Activated T-helper 1 cell treated with Interleukin-2 at 50 U/mL for 16 hours (primary cell): Measurements from ENCODE around the gene CCL21.

Source experiments
- DNase-seq: peaks from one replicate; pipeline ENCODE4 v3.0.0-alpha.2; 2020; ENCODE audit warnings: low read depth

Gene CCL21

DNA sequence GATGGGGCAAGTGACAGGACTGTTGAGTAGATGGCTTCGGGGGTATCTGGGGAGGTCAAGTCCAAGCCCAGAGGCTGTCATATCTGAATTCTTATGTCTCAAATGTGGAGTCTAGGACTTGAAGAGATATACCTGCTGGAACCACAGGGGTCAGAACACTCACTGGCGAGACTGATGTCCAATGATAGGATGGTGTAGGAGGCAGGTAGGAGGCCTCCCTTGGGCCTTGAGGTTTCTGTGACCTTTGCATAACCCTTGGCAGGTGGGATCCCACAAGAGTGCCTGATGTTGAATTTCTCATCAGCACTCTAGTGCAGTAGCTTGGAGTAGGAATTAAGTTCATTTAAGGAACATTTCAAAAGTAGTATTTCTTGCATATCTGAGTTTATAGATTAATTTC lies 2.8 kb downstream of the CCL21 start:
- no peak for DNase-seq

- DNase-seq = peak; percentile 63
Measured at GRCh38 chr9:34701769-34702736, 7.9 kb downstream of the CCL21 start.

DNA sequence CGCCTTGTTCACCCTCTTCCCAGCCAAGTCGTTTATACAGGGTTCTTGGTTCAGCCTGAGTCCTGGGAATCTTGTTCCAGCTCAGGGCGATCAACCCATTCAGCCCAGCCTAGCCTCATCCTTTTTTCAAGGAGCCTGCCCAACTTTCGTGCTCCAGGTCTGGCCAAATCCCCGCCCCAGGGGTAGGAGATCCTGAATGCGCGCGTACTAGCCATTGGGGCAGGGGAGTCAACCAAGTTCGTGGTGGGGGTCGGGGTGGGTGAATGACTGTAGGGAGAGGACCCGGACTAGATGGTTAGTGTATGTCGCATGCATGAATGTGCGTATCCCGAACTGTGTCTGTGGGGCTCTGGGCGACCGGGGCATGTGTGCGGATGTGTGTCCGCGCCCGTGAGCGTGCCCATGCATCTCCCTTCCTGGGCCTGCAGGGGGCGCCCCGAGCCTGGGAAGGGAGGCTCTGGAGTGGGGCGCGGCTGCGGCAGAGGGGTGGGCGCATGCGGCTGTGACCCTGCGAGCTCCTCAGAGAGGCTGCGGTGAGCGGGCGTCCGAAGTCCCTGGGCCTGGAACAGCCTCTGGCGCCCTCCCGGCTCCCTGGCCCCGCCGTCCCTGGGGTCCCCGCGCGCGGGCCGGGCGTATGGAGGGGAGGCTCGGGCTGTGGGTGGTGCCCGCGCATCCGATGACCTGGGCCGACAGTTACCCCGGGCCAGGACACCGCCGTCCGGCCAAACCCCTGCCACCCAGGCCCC lies 8.7 kb downstream of the CCL21 start:
- DNase-seq = peak; percentile 58

DNA sequence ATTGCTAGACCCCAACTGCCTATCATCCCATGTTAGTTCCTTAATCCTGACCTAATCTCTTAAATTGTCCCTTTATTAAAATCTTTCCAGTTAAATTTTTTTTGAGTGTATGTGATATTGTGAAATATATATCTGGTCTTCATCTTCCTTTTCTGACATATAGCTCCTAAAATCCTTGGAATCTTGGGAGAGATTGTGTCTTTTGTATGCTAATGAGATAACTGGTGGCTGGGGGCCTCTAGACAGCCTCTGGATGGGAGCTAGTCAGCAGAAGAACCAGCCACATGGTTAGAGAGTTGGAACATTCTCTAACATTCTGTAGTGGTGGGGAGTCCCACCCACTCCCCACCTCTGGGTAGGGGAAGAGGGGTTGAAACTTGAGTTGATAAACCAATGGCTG lies 15.1 kb downstream of the CCL21 start:
- DNase-seq = no peak

DNA sequence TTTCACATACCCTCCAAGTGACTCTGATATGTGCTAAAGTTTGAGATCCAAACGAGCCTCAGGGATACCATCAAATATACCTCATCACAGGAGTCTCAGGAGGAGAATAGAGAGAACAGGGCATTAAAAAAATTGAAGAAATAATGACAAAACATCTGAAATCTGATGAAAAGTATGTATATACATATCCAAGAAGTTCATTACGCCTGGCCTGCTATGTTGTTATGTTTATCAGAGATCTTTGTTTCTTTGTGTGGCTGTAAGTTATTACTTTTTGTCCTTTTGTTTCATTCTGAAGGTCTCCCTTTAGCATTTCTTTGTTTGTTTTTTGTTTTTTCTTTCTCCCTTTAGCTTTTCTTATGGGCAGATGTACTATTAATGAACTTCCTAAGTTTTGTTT lies 16.4 kb downstream of the CCL21 start:
- DNase-seq = no peak

- no peak for DNase-seq
Measured at GRCh38 chr9:34691936-34692315, 18.0 kb downstream of the CCL21 start.

- DNase-seq = no peak
Measured at GRCh38 chr9:34690983-34691935, 18.7 kb downstream of the CCL21 start, which contains the start of gene CCL19. CCL19 (minus strand) TSS chr9:34691276; CDS start chr9:34691139, 137 bp downstream.

GRCh38 chr9:34689512-34689911 lies 20.4 kb downstream of the CCL21 start:
- no peak for DNase-seq

- no peak for DNase-seq
Measured at GRCh38 chr9:34689116-34689470, 20.8 kb downstream of the CCL21 start.

GRCh38 chr9:34688329-34689115 lies 21.4 kb downstream of the CCL21 start:
- DNase-seq = no peak

DNA sequence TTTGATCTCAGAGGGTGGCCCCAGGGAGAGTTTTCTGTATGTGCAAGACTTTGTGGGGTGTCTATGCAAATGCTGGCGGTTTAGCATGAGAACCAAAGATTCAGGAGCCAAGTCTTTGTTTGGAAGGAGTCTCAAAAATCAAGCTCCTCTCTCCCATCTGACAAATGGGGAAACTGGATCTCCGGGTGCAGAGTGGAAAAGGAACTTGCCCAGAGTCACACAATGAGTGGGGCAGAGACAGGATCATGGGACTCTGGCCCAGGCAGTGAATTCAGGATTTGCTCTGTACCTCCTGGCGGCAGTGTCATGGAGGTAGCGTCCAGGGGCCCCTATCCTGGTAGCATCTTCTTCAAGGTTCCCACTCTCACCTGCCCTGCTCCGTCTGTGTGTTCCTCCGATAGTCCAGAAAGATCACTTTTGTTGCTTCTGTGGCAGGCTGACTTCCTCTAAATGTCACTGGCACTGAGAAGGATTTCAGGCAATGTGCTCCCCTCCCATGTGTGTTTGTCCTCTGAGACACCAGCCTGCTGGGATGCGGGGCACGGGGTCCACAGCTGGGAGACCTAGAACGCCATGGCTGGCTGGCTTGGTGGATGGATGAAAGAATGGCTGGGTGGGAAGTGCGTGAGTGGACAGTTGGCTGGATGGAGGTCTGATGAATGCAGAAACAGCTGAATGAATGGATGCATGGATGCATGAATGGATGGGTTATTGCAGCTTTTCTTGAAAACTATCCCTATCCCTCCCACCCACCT lies 22.5 kb downstream of the CCL21 start:
- no peak for DNase-seq

DNA sequence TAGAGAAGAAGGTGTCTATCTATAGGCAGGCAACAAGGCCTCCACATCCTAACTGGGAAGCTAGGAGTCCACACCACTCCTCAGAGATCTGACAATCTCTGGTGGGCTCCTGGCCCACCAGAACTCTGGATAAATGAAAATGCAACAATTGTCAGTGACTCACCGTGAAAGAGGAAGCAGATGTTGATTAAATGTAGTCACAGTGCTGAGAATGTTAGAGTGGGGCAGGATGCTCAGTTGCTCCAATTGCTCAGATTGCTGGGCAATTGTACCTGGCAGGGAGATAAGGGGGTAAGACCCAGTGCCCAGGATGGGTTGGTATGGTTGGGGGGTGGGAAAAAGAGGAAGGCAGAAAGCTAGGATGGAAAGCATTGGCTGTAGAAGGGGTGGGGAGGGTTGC lies 23.2 kb downstream of the CCL21 start:
- no peak for DNase-seq

GRCh38 chr9:34686231-34686630 lies 23.7 kb downstream of the CCL21 start:
- no peak for DNase-seq

GRCh38 chr9:34685591-34685990 lies 24.3 kb downstream of the CCL21 start:
- no peak for DNase-seq

DNA sequence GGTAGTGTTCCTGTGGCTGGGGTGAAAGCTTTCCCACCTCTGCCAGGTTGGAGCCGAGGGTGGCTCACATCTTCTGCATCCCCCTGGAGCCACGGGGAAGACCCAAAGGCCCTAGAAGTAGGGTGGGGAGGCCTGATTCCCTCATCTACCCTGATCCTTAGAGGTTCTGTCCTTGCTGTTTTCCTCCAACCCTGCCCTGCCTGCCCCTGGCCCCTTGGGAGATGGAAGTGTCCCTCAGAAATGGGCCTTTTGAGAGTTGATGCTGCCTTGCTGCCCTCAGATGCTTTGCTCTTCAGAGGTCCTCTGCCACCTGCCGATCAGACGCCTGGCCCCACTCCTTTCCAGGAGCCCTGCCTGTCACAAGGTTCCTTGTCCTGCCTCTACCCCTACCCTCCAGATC lies 25.1 kb downstream of the CCL21 start:
- no peak for DNase-seq

GRCh38 chr9:34684145-34684544 lies 25.8 kb downstream of the CCL21 start:
- DNase-seq = no peak

DNA sequence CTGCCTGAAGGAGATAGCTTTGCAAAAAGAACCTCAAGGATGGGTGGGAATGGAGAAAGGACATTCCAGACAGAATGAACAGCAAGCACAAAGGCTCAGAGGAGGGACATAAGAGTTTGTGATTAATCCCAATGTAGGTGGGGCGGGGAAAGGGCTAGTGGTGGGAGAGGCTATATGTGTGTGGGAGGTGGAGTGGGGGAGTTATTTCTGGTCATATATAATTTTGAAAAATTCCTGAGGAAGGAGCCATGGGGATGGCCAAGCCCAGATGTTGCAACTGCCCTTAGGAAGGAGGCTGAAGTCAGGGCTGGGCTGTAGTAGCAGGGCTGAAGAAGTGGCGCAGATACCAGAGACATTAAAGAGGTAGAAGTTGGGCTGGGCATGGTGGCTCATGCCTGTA lies 34.1 kb downstream of the CCL21 start:
- DNase-seq = no peak

DNA sequence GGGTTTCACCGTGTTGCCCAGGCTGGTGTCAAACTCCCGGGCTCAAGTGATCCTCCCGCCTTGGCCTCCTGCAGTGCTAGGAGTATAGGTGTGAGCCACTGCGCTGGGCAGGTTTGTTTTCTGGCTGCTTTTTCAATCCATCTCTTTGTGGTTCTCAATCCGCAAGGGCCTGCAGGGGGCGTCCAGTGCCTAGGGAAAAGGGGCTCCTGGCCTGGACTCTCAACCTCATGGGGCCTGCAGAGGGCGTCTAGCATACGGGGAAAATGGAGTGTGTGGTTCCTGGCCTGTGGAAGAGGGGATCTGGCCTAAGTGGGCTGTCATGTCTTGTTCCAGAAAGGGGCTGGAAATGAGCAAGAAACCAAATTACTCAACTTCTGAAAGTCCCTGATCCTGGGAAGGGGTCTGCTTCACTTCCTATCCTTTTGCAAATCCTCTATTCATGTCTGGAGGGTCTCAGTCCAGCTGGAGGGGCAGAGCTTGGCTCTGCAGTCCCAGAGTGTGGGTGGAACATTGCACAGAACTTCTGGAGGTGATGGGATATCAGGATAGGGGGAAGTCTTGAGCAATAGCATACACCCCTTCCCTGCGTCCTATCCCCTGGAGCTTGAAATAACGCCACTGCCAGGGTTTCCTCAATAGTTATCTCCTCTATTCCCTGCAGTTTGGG lies 34.8 kb downstream of the CCL21 start:
- DNase-seq = peak; percentile 19

- DNase-seq = no peak
Measured at GRCh38 chr9:34674440-34674839, 35.5 kb downstream of the CCL21 start.

DNA sequence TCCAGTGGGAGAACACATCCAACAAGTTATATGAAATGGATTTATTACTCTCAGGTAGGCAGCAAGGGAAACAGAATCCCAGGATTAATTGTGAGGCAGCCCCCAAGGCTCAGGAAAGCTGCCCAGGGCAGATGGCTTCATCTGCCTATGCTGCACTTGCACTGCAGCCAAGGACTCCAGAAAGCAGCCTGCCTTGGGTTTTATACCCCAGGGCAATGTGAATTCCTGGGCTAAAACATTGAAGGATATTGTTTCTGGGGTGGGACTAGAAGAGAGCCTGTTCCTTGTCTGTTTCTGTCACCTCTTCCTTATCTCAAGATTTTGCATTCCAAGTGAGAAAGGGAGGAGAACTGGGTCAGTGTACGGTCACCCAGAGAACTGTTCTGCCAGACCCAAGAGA lies 38.6 kb downstream of the CCL21 start:
- no peak for DNase-seq
